Kidney (tissue), 14 donors: ENCODE measurements around the gene EFHC2. TPM values are rescaled to one million over a fixed set of nuclear protein-coding genes. Genes with fewer than 3 reads are reported as not detected.

Source experiments
- DNase-seq, 5 donors: peaks; one replicate each; pipeline ENCODE4 v3.0.0-alpha.2; 2013 to 2020
- FAIRE-seq: peaks from 2 replicates; lab custom pipeline; 2012; peaks lifted over from hg19 to GRCh38; lab: Jason Lieb, UNC
- H3K27ac ChIP-seq, 2 donors: one replicate each; pipeline ENCODE4 v1.7.0; 2013; ENCODE audit warnings: low read depth in 2 of 2, low read length in 2 of 2, inconsistent platforms in 1 of 2
- H3K27me3 ChIP-seq: one replicate; pipeline ENCODE4 v1.7.1; 2013; ENCODE audit warnings: low read length, inconsistent platforms; ENCODE audit not compliant: control insufficient read depth, insufficient read depth
- H3K36me3 ChIP-seq, 3 donors: one replicate each; pipeline versions ENCODE4 v1.7.0 to v1.7.1; 2013; ENCODE audit warnings: low read length in 3 of 3, control low read depth in 1 of 3, inconsistent platforms in 1 of 3; ENCODE audit not compliant: insufficient read depth in 3 of 3, control insufficient read depth in 2 of 3
- H3K4me1 ChIP-seq, 3 donors: one replicate each; pipeline versions ENCODE4 v1.7.0 to v1.7.1; 2013; ENCODE audit warnings: low read length in 3 of 3, inconsistent platforms in 1 of 3, low read depth in 1 of 3; ENCODE audit not compliant: control insufficient read depth in 2 of 3, insufficient read depth in 2 of 3
- H3K4me3 ChIP-seq, 3 donors: one replicate each; pipeline versions ENCODE4 v1.7.0 to v1.8.1; 2013; ENCODE audit warnings: low read length in 3 of 3, control low read depth in 1 of 3, inconsistent platforms in 1 of 3
- H3K9ac ChIP-seq, 3 donors: one replicate each; pipeline versions ENCODE4 v1.7.0 to v1.7.1; 2013; ENCODE audit warnings: low read length in 3 of 3, control low read depth in 1 of 3, inconsistent platforms in 1 of 3
- H3K9me3 ChIP-seq, 3 donors: one replicate each; pipeline versions ENCODE4 v1.7.0 to v1.7.1; 2013; ENCODE audit warnings: low read length in 3 of 3, control low read depth in 1 of 3, inconsistent platforms in 1 of 3; ENCODE audit not compliant: control insufficient read depth in 2 of 3, insufficient read depth in 1 of 3
- intact Hi-C: fragments of 100-400 bp; cut with DNase I; formaldehyde crosslinking; loops from one replicate; pipeline ENCODE4 v1.11.1; 2022
- polyA plus RNA-seq: library from polyadenylated mRNA; stranded (reverse); fragments of 350-450 nt; fragmentation: Illumina TruSeq; extraction: RNeasy Lipid Tissue Mini Kit (QIAGEN cat#74804); gene quantifications from one replicate; pipeline ENCODE4 v1.2.3, GENCODE V29; 2014; ENCODE audit warnings: low read depth, low replicate concordance; ENCODE audit not compliant: insufficient read depth
- total RNA-seq: library from RNA; stranded (reverse); fragmentation: NEBNext Ultra II Directional; extraction: Animal tissue kit (Norgen Biotek cat#: 25700); gene quantifications from one replicate; pipeline ENCODE4 v1.2.1, GENCODE V29; 2021
- TF ChIP-seq, protein P1 (sequence below): IDR thresholded peaks from 3 replicates; pipeline ENCODE4 v1.5.1; 2012; ENCODE audit warnings: mild to moderate bottlenecking, moderate library complexity, borderline replicate concordance; ENCODE audit not compliant: insufficient read depth; ENCODE audit errors: extremely low read depth
- donor health status: control.
- donor health status: control.
- donor health status: control.
- donor health status: control.
- donor health status: control.
- donor health status: DM: yes; HTN: yes; CAD: no.
- donor health status: Normal renal cell carcinoma (clear cell type).

Gene EFHC2
- total and polyA plus RNA-seq, 2 donors from 2014 or later: 1.6 to 6.4 TPM

DNA sequence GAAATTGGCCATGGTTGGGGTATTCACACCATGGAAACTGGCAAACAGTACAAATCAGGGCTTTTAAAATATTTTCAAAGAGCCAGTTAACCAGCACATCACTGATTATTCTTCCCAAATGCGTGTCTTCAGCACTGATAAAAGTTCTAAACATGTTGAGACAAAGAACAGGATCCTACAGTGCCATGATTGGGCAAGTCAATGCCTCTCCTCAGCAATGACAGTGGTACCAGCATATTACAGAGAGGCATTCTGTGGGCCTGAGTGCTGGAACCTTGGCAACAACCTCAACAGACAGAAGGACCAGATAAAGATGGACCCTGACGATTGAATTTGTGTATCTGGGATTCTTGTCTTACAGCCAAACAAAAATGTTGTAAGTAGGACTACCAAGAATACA lies 108.9 kb downstream of the EFHC2 start:
- no peak for FAIRE-seq
- Histone ChIP-seq H3K27me3 (no peaks in the 10 kb centered on the region), H3K27ac (no peak overlapping the region), H3K36me3 (no peaks in the 10 kb centered on the region), H3K9ac (no peak overlapping the region), H3K4me3 (no peak overlapping the region), H3K9me3 (no peaks in the 10 kb centered on the region), H3K4me1 (no peaks in the 10 kb centered on the region)
- DNase-seq: no peak
- intact Hi-C loops: no loop called here
- TF ChIP-seq, protein P1, sequence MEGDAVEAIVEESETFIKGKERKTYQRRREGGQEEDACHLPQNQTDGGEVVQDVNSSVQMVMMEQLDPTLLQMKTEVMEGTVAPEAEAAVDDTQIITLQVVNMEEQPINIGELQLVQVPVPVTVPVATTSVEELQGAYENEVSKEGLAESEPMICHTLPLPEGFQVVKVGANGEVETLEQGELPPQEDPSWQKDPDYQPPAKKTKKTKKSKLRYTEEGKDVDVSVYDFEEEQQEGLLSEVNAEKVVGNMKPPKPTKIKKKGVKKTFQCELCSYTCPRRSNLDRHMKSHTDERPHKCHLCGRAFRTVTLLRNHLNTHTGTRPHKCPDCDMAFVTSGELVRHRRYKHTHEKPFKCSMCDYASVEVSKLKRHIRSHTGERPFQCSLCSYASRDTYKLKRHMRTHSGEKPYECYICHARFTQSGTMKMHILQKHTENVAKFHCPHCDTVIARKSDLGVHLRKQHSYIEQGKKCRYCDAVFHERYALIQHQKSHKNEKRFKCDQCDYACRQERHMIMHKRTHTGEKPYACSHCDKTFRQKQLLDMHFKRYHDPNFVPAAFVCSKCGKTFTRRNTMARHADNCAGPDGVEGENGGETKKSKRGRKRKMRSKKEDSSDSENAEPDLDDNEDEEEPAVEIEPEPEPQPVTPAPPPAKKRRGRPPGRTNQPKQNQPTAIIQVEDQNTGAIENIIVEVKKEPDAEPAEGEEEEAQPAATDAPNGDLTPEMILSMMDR: no peak

- no peak for FAIRE-seq
- H3K36me3 ChIP-seq: no peaks in the 10 kb centered on the region
- DNase-seq: no peak
- H3K27ac ChIP-seq: no peak overlapping the region
- no peaks in the 10 kb centered on the region for H3K27me3 ChIP-seq
- intact Hi-C loops: no loop called here
- no peaks in the 10 kb centered on the region for H3K4me1 ChIP-seq
- H3K9ac ChIP-seq: no peak overlapping the region
- H3K9me3 ChIP-seq: no peaks in the 10 kb centered on the region
- no peak overlapping the region for H3K4me3 ChIP-seq
- TF ChIP-seq, protein P1: no peak
Observed at GRCh38 chrX:44234116-44234515, 109.4 kb downstream of the EFHC2 start.

- no peak overlapping the region for H3K4me3 ChIP-seq
- no peak overlapping the region for H3K27ac ChIP-seq
- no peaks in the 10 kb centered on the region for H3K27me3 ChIP-seq
- TF ChIP-seq, protein P1: no peak
- FAIRE-seq (no peak), DNase-seq (no peak)
- H3K4me1 ChIP-seq: no peaks in the 10 kb centered on the region
- intact Hi-C loops: no loop called here
- no peak overlapping the region for H3K9ac ChIP-seq
- H3K9me3 ChIP-seq: no peaks in the 10 kb centered on the region
- H3K36me3 ChIP-seq: no peaks in the 10 kb centered on the region
Observed at GRCh38 chrX:44232081-44232480, 111.4 kb downstream of the EFHC2 start.

DNA sequence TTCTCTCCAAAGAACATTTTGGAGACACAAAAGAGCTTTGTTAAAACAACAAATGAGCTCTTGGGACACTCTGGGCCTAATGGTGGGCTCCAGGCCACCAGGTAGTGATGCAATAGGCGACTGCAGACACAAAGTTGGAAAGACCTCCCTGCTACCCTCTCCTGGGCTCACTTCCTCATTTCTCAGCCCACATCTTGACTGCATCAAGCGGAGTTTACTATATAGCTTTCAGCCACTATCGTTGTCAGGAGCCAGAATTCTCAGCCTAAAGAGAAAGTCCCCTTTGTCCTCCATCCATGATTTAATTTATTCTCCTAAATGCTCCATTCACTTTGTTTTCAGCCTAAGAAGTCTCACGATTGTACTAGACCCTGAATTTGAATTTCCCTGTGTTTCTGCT lies 114.9 kb downstream of the EFHC2 start:
- Histone ChIP-seq H3K4me1 (no peaks in the 10 kb centered on the region), H3K27ac (no peak overlapping the region), H3K4me3 (no peak overlapping the region), H3K9ac (no peak overlapping the region), H3K27me3 (no peaks in the 10 kb centered on the region), H3K36me3 (no peaks in the 10 kb centered on the region), H3K9me3 (no peaks in the 10 kb centered on the region)
- TF ChIP-seq, protein P1: no peak
- DNase-seq (no peak), FAIRE-seq (no peak)
- intact Hi-C loops: no loop called here
